GDM1 (cell line): Measurements from ENCODE around the gene ATP13A5.

Experiments
- DNase-seq: peaks from one replicate; lab custom pipeline; 2025; lab: John Stamatoyannopoulos, UW

ATP13A5 gene

GRCh38 chr3:193345431-193345830 is 33.1 kb downstream of the ATP13A5 start:
- no peak for DNase-seq

- DNase-seq = no peak
Measured at GRCh38 chr3:193344486-193344885, 34.1 kb downstream of the ATP13A5 start.

GRCh38 chr3:193343726-193344222 is 34.8 kb downstream of the ATP13A5 start:
- DNase-seq = no peak

GRCh38 chr3:193342551-193342950 is 36.0 kb downstream of the ATP13A5 start:
- DNase-seq = no peak

- DNase-seq = no peak
Measured at GRCh38 chr3:193335031-193335430, 43.5 kb downstream of the ATP13A5 start.

GRCh38 chr3:193333229-193333628 is 45.3 kb downstream of the ATP13A5 start:
- DNase-seq = no peak

- no peak for DNase-seq
Measured at GRCh38 chr3:193330555-193331204, 47.9 kb downstream of the ATP13A5 start.

- DNase-seq = no peak
Measured at GRCh38 chr3:193317682-193318300, 60.8 kb downstream of the ATP13A5 start.

GRCh38 chr3:193314161-193314560 is 64.4 kb downstream of the ATP13A5 start:
- DNase-seq = no peak

GRCh38 chr3:193313061-193313958 is 65.2 kb downstream of the ATP13A5 start:
- no peak for DNase-seq

GRCh38 chr3:193310914-193311723 is 67.4 kb downstream of the ATP13A5 start:
- no peak for DNase-seq

- DNase-seq = no peak
Measured at GRCh38 chr3:193305356-193305755, 73.2 kb downstream of the ATP13A5 start.

GRCh38 chr3:193301433-193301832 is 77.1 kb downstream of the ATP13A5 start:
- DNase-seq = no peak

- DNase-seq = no peak
Measured at GRCh38 chr3:193297421-193297820, 81.1 kb downstream of the ATP13A5 start.

GRCh38 chr3:193295985-193296384 is 82.6 kb downstream of the ATP13A5 start:
- no peak for DNase-seq

GRCh38 chr3:193292386-193292785 is 86.2 kb downstream of the ATP13A5 start:
- DNase-seq = no peak

- DNase-seq = no peak
Measured at GRCh38 chr3:193271101-193271840, 107.3 kb downstream of the ATP13A5 start.

- no peak for DNase-seq
Measured at GRCh38 chr3:193270451-193270850, 108.1 kb downstream of the ATP13A5 start.

GRCh38 chr3:193269343-193270028 is 109.1 kb downstream of the ATP13A5 start:
- DNase-seq = no peak

GRCh38 chr3:193262707-193263106 is 115.8 kb downstream of the ATP13A5 start:
- DNase-seq = no peak

- no peak for DNase-seq
Measured at GRCh38 chr3:193261970-193262369, 116.6 kb downstream of the ATP13A5 start.
